GM21528 (cell line): ENCODE measurements around the gene CLCN7.
A peak's percentile ranks its signal among the peaks of the same experiment; 100 is the strongest.
"Not testable (repeated sequence)": the region's sequence is repeated elsewhere in the genome, so short reads cannot be mapped to it uniquely, and the experiment has no call there.

Experiments used
- ATAC-seq: cut with Tn5 transposase; IDR thresholded peaks from one replicate; pipeline ENCODE4 v1.9.1; 2021; ENCODE audit warnings: mild to moderate bottlenecking, moderate library complexity; ENCODE audit not compliant: unreplicated experiment, low FRiP score

CLCN7 gene

DNA sequence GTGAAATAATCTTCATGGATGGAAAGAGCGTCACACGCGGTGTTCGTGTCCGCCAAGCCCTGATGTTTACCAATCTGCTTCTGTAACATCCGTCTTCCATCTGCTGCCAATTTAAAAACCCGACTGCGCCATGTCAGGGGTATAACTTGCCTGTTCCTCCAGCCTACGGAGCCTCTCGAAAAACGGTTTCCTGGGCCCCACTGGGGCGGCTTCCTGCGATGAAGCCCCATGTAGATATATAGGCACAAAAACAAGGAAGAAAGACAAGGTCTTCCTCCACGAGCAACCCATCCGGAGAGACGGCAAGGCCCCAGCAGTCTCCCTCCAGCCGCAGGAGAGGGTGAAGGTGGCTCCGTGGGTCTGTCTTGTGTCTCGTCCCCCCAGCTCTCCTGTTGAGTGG, 13.8 kb upstream of the CLCN7 start, which contains the start of gene PTX4:
Gene PTX4 (minus strand): TSS at position 326 of the 400 bp plus-strand sequence. CDS start 35 bp downstream, at position 291.
- no peak for ATAC-seq

DNA sequence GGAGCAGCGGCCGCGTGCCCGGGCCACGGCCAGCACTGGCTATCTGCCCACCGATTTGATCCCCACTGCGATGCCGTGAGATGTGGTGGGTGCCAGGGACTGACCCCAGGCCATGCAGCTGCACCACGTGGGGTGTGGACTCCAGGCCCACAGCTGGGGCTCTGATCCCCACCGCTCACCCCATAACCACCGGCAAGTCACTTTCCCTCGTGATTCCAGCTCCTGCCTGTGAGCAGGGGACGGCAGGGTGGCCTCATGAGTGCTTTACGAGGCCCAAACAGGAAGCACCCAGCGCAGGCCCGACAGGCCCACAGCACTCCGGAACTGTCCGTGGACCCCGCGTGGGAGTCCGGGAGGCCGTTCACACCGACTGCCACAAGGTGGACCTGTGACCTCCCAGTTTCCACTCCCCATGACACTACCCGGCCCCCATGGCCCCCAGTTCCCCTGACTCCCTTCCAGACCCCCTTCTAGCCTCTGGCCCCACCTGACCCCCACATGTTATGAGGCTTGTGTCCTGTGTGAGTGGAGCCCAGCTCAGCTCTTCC, 13.3 kb upstream of the CLCN7 start:
- no peak for ATAC-seq

DNA sequence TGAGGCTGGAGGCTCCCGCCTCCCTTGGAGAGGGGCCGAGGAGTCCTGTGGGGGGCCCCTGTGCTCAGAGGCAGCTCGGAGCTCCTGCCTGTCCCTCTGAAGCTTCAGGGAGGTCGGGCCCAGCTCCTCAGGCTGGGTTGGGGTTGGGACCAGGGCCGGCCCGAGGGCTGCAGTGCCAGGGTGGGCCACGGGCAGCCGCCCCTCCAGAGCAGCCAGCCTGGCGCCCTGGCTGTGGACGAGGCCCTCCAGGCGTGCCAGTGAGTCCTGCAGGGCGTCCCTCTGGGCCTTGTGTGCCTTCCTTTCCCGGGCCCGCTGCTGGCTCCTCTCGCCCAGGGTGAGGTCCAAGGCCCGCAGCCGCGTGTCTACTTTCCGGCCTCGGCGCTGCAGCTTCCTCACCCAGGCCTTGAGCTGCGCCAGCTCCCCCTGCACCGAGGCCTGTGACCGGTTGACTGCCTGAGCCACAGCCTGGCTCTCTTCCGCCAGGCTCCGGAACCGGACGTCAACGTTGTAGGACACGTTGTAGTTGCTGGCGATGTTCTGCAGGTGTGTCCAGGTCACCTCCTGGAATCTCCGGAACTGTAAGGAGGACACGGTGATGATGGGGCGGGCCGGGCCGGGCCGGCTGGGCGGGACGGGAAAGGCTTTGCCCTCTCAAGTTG, 12.7 kb upstream of the CLCN7 start:
- no peak for ATAC-seq

DNA sequence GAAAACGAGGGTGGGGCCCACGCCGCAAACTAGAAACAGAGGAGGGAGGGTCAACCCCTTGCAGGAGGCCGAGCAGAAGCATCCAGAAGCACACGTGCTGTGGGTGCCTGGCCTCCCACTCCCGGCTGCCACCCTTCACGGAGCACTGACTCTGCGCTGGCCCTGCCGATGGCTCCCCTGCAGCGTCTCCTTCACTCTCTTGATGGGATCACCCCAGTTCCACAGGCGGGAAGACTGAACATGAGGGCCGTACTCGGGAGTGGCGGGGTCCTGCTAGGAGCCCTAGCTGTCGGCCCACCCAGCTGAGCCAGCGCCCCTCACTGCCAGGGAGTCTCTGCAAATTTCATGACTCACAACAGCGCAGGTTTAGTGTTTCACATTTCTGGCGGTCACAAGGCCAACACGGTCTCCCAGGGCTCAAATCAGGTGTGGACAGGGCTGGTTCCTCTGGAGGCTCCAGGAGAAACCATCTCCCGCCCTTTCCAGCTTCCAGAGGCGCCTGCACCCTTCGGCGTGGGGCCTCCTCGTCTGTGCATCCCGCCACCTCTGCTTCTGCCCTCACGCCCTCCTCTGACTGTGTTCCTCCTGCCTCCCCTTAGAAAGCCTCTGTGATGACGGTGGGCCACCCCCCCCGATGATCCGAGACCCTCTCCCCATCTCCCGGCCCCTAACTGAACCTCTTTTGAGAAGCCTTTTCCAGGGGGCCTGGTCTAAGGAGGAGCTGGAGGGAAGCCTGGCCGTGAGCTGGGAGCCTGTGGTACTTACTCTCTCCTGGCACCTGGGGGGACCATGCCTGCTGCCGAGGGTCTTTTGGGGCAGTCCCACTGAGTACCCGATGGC, 11.9 kb upstream of the CLCN7 start:
- no peak for ATAC-seq

DNA sequence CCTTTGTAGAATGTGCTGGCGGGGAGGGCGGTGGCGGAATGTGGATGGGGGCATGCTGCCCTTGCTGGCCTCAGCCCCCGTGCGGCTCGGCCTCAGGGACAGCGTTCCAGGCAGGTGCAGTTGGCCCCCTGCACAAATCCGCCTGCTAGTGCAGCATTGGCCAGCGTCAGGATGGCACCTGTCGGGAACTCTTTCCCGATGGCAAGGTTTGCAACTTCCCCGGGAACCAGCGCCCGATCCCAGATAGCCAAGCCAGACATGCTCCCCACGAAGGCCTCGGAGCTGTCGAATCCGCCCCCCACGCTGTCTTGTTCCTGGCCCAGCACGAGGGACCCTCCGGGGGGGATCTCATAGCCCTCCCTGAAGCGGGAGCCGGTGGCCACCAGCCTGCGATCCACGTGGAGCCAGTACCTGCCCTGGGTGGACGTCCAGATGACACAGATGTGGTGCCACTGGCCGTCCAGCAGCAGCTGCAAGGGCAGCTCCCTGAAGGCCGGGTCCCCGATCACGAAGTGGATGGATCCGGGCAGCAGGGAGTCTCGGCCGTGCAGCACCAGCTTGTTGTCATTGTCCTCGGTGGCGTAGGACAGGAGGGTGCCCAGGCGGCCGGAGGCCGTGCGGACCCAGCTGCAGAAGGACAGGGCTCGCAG, 11.1 kb upstream of the CLCN7 start:
- no peak for ATAC-seq

DNA sequence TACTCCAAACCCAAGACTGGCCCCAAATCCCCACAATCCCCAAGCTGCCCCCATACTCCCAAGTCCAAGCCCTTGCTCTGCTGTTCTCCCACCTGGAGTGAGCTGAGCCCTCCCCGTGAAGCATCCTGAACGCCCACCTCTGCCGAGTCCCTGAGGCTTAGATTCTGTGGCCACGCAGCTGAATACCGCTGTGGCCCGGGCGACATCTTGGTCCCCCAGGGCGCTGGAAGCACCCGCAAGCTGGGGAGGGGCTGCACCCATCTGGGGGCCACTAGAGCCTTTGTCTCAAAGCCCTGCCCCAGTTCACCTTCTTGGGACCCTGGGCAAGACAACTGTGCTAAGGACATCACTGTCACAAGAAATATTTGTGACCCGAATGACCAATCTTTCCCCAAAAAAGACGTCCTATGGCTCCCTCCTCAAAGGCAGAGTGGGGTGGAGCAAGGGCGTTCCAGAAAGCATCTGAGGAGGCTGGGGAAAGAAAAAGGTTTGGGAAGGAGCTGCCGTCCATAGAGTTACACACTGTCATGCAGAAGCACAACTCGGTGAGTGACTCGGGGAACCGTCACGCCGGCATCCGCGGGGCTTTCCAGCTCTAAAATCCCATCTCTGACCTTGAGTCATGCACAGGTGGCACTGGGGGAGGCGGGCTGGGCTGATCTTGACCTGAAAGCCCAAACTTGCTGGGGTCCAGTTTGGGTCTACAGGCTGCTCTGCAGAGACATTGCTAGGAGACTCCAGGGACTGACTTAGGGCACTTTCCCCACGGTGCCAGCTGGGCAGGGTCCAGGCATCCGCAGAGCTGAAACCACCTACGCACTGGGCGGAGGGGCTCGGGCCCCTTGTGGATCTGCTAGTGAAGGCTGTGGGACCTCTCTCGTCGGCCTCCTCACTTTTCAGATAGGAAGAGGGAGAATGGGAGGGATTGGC, 7.3 kb upstream of the CLCN7 start:
- no peak for ATAC-seq

DNA sequence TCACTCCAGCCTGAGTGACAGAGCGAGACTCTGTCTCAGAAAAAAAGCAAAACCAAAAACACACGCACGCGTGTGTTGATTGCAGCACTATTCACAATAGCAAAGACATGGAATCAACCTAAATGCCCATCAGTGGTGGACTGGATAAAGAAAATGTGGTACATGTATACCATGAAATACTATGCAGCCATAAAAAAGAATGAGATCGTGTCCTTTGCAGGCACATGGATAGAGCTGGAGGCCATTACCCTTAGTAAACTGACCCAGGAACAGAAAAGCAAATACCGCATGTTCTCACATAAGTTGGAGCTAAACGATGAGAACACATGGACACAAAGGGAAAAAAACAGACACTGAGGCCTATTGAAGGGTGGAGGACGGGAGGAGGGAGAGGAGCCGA, 4.1 kb upstream of the CLCN7 start:
- not testable (repeated sequence) for ATAC-seq

DNA sequence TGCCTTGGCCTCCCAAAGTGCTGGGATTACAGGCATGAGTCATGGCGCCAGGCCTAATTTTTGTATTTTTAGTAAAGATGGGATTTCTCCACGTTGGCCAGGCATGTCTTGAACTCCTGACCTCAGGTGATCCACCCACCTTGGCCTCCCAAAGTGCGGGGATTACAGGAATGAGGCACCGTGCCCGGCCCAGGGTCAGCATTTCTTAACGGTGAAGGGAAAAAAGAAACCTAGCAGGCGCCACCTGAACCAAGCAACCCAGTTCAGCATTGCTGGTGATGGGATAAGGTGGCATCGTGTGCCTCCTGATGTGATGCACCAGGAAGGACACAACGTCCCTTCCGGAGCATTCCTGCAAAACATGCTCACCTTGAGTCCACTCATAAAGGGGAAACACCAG, 2.2 kb upstream of the CLCN7 start:
- ATAC-seq, result no peak

DNA sequence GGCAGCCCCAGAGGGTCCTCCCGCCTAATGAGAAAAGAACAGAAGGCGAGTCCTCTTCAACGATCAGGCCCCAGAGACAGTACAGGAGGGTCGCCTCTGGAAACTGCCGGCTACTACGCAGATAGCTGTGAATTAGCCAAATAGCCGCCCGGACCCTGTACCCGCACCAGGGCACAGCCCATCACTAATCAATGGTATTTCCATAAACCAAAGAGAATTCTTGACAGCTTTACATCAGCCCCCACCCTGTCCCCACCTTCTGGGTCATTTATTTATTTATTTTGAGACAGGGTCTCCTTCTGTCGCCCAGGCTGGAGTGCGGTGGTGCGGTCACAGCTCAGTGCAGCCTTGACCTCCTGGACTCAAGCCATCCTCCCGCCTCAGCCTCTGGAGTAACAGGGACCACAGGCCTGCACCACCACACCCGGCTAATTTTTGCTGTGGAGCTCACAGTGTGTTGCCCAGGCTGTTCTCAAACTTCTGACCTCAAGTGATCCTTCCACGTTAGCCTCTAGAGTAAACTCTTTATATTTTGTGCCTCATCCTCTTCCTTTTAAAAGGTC, 805 bp upstream of the CLCN7 start:
- ATAC-seq, result peak; percentile 19

DNA sequence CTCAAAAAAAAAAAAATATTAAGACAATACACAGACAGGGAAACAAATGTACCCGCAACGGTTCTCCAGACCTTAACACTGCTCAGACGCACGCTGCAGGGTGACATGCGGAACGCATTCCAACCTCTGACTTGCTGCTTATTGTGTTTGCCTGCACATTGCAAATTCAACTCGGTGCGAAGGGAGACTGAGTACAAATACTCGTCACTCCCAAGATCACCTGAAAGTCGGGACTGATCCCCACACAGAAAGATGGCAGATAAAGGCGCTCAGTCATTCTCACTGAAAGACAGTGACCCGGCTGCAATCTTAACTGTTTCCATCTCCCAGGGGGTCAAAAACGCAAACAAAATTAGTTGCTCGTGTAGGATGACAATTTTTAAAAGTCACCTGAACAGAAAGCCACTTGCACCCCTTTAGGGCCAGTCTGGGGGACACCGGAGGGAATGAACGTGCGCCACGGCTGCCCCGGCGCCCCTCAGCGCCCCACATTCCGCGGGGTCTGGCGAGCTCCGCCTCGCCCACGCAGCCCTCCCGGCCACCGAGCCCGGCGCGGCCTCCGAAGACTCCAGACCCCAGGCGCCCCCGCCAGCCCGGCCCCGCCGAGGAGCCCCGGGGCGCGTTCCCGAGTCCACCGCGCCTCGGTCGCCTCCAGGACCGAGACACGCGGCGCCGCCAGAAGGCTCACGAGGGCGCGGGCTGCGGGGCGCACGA, 589 bp downstream of the CLCN7 start:
- peak; percentile 36 for ATAC-seq

DNA sequence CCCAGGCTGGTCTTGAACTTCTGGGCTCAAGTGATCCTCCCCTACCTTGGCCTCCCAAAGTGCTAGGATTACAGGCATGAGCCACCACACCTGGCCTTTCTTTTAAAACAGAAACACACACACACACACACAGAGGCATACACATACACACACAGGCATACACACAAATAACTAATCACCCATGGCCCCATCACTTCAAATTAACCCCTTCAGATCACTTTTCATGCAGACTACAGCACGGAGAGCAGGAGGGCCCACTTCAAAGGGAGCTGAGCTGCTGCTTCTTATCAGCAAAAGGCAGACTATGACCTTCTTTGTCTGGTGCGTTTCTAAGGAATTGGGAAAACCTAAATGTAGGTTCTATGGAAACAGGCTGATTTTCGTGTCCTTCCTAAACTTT, 1.9 kb downstream of the CLCN7 start:
- ATAC-seq, result no peak

DNA sequence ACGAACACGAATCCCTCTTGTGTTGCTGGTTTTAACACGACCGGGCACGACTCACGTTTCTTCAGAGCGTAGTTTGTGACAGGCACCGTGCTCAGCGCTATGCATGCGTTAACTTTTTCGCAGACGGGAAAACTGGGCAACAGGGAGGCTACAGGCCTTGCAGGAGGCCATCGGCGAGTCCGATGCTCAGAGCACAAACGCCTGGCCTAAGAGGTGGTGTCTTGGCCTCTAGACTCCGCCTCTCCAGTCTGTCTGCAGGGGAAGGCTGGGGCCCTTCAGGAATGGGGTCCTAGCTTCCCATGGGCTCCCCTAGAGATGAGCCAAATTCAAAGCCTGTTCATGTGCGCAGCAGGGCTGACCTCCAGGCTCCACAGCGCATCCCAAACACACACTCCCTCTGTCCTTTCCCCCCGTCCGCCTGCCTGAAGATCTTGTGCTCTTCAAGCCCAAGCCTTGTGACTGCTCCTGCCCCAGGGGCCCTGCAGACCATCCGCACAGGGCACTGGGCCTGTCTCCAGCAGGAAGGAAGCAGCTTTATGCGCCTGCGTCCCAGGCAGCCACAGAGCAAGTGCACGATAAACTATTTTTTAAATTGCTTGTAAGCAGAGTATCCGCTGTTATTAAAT, 3.1 kb downstream of the CLCN7 start:
- no peak for ATAC-seq

DNA sequence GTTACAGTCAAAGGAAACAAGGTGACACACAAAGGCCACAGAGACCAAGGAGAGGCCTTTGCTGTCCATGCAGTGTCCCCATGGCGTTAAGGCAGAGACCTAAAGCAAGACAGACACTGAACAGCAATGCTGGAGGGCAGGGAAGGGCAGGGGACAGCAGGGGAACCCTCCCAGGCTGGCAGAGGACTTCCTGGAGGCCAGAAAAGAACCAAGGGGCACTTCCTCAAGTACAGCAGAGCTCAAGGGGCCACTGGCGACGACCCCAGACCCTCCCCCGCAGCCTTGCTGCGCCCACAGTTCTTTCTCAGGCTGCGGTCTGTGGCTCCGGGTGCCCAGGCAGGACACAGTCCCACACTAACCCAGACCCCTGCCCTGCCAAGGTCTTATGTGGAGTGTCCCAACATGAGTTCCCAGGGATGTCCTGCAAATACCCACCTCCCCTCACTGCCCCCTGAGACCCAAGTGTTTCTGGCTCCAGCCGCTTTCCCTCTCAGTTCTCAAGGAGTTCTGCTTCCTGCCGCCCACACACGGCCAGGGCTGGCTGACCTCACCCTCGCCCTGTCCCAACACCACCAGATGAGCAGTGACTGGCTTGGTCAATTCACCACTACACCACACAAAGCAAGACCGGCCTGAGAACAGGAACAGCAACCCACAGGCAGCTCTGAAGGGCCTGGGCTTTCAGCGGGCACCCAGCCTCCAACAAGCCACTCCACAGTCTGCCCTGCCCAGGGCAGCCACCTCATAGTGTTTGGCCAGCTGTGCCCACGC, 4.2 kb downstream of the CLCN7 start:
- no peak for ATAC-seq

DNA sequence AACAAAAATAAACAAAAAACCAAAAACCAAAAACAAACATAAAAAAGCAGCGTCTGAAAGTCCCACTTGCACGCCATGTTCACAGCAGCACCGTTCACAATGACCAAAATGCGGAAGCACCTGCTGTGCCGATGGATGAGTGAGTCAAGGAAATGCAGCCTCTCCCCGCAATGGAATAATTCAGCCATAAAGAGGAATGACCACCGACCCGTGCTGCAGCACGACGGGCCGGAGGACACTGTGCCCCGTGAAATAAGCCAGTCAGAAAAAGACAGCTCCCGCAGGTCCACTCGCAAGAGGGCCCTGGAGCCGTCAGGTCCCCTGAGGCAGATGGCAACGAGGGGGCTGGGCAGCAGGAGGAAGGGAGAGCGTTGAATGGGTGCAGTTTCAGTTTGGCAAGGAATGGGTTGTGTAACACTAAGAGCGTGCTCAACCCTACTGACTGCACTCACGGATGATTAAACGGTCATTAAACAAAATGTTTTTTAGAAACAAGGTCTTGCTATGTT, 5.1 kb downstream of the CLCN7 start:
- no peak for ATAC-seq

DNA sequence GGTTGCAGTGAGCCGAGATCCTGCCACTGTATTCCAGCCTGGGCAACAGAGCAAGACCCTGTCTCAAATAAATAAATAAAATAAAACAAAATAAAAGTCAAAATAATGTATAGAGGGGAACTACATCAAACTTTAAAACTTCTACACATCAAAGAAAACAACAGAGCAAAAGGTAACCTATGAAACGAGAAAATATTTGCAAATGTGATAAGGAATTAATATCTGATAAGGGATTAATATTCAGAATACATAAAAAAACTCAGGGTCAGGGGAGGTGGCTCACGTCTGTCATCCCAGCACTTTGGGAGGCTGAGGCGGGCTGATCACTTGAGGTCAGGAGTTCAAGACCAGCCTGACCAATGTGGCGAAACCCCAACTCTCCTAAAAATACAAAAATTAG, 5.7 kb downstream of the CLCN7 start:
- ATAC-seq, result not testable (repeated sequence)

DNA sequence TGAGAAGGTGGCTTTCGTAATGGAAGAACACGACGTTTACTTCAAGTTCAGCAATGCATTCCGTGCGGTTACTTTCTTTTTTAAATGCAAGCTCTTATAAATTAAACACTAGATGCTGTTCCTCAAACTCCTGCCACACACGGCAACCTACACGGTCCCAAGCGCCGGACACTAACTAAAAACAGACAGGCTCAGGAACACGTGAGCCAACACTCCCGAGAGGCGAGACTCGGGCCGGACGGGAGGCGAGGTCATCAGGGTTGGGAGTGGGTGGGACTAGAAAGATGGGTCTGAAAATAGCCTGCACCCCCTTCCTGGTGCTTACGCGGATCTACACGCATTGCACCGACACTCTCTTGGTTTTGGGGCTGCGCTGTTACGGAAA, 6.4 kb downstream of the CLCN7 start:
- no peak for ATAC-seq

DNA sequence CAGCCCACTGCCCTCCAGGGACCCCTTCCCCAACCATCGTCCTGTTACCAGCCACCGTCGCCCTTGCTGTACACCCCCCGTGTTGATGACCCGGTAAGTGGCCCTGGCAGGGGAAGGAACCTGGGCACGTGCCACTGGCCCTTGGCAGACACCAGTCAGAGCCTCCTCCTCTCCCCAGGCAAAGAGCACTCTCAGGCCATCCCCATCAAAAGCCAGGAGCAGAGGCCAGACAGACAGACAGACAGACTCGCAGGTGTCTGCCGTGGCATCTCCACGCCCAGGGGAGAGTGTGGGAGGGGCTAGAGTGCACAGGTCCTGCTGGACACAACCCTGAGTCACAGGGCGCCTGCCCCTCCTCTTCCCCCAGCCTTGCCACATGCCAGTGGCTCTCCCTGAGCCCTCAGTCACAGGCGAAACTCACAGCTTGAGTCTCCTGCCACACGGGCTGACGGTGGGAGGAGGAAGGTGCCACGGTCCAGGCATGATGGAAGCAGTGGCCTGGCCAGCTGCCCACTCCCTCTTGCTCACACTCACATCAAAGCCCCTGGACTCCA, 7.8 kb downstream of the CLCN7 start:
- ATAC-seq, result no peak

DNA sequence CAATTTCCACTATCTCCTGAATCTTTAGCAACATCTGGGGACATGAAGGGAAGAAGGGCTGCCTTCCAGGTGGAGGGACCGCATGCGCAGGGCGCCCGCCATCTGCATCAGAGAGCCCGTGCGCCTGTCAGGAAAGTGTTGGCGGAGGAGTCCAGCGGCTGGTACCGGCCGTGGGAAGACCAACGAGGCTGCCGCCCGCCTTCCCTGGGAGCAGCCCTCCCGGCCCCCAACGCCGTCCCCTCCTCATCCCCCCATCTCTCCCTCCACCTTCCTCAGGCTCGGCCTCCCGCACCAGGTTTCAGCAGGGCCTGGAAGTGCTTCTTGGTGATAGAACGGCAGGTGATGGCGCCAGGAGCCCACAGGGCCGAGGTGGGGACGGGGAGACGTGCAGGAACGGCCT, 8.8 kb downstream of the CLCN7 start:
- no peak for ATAC-seq
